Panc1 (cell line): Measurements from ENCODE around the gene KLHL11. TPM values are rescaled to one million over a fixed set of nuclear protein-coding genes. Genes with fewer than 3 reads are reported as not detected.
"Not testable (repeated sequence)": the region's sequence is repeated elsewhere in the genome, so short reads cannot be mapped to it uniquely, and the experiment has no call there.

Source experiments
- ATAC-seq: fragments of 200-7000 bp; cut with Tn5 transposase; 2 replicates; pipeline ENCODE4 v1.9.1; 2020; ENCODE audit warnings: mild to moderate bottlenecking, moderate library complexity
- BruUV-seq: library from RNA; stranded (reverse); fragments of 400-500 nt; replicated peaks from 2 replicates; lab custom pipeline; 2021; lab: Mats Ljungman, UMichigan
- CTCF ChIA-PET: fragments of 300-600 bp; sonication (Branson Sonifier 250); formaldehyde crosslinking; loops from one replicate; lab custom pipeline; 2022; ENCODE audit warnings: antibody characterized with exemption; lab: Charles Lee
- POLR2A ChIA-PET: fragments of 300-600 bp; sonication (Branson Sonifier 250); formaldehyde crosslinking; loops from one replicate; lab custom pipeline; 2022; ENCODE audit warnings: antibody characterized with exemption; lab: Charles Lee
- DNase-seq: peaks from one replicate; pipeline ENCODE4 v3.0.0-alpha.2; 2010; ENCODE audit warnings: low read depth, low spot score
- H3K27ac ChIP-seq: 2 replicates; pipeline ENCODE4 v1.5.1; 2011; ENCODE audit warnings: mild to moderate bottlenecking, low read length, inconsistent platforms
- H3K27me3 ChIP-seq: fragments of 200-500 bp; sonication (Bioruptor generic); 2 replicates; pipeline ENCODE4 v1.6.0; 2014; ENCODE audit warnings: low read length, inconsistent platforms; ENCODE audit not compliant: control insufficient read depth, insufficient read depth
- H3K36me3 ChIP-seq: fragments of 200-500 bp; sonication (Bioruptor generic); 2 replicates; pipeline ENCODE4 v1.5.1; 2014; ENCODE audit warnings: inconsistent platforms, mild to moderate bottlenecking, low read length, moderate library complexity; ENCODE audit not compliant: control insufficient read depth, insufficient read depth
- H3K4me1 ChIP-seq: 2 replicates; pipeline ENCODE4 v1.5.1; 2011; ENCODE audit warnings: inconsistent platforms, mild to moderate bottlenecking, low read length, moderate library complexity; ENCODE audit not compliant: control insufficient read depth, insufficient read depth
- H3K4me3 ChIP-seq, 2 experiments: 2 replicates each; pipeline ENCODE4 v1.5.1; 2011 to 2012; ENCODE audit warnings: low read depth in 2 of 2, low read length in 2 of 2, mild to moderate bottlenecking in 2 of 2, inconsistent platforms in 1 of 2, moderate library complexity in 1 of 2
- H3K9me3 ChIP-seq: fragments of 200-500 bp; sonication (Bioruptor generic); 2 replicates; pipeline ENCODE4 v1.5.1; 2014; ENCODE audit warnings: low read depth, mild to moderate bottlenecking, inconsistent platforms, low read length, moderate library complexity; ENCODE audit not compliant: control insufficient read depth, insufficient read depth
- CTCF ChIP-seq: fragments of 450-650 bp; IDR thresholded peaks from 2 replicates; pipeline ENCODE4 v1.5.1; 2017; ENCODE audit warnings: mild to moderate bottlenecking
- POLR2AphosphoS5 ChIP-seq: IDR thresholded peaks from 2 replicates; pipeline ENCODE4 v1.6.1; 2012; ENCODE audit warnings: mild to moderate bottlenecking, low read depth, low read length, moderate library complexity
- TCF7L2 ChIP-seq: IDR thresholded peaks from 2 replicates; pipeline ENCODE4 v1.6.1; 2011; ENCODE audit warnings: mild to moderate bottlenecking, low read depth, low read length, inconsistent platforms
- in situ Hi-C: cut with HindIII; loops from 2 replicates; pipeline ENCODE4 v1.10.0; 2016; ENCODE audit warnings: low sequenced_read_pairs, low pct_unique_long_range_greater_than_20kb
- intact Hi-C: fragments of 100-400 bp; cut with micrococcal nuclease; formaldehyde crosslinking; loops from one replicate; pipeline ENCODE4 v1.10.0; 2022; ENCODE audit not compliant: unreplicated experiment
- total RNA-seq: library from RNA; stranded (reverse); gene quantifications from one replicate; pipeline ENCODE4 v1.2.1, GENCODE V29; 2021; ENCODE audit not compliant: unreplicated experiment

Gene KLHL11
- total RNA-seq, 1 experiment from 2014 or later, result 12.5 TPM

GRCh38 chr17:41835800-41836549 is 29.2 kb downstream of the KLHL11 start, which contains the start of gene NT5C3B:
Gene NT5C3B, minus strand, starts transcription at chr17:41836232. Its CDS starts 39 bp downstream, at chr17:41836193.
- Histone ChIP-seq H3K4me3 (peak within 1 kb of the TSS; percentile 75 to 88), H3K27me3 (no peaks in the 10 kb centered on the region), H3K27ac (peak within 1 kb of the TSS; percentile 89), H3K4me1 (peaks cover 7% of the 10 kb centered on the region), H3K36me3 (no peaks in the 10 kb centered on the region), H3K9me3 (no peaks in the 10 kb centered on the region)
- ChIA-PET POLR2A (no interaction called here), CTCF (no interaction called here)
- DNase-seq, result no peak
- ATAC-seq, result peak; percentile 97
- BruUV-seq, result no TSS peak
- intact Hi-C loops (no loop called here), in situ Hi-C loops (no loop called here)
- TF ChIP-seq POLR2AphosphoS5 (peak; percentile 49; the same call in 1 of the 2 replicates), CTCF (no peak), TCF7L2 (no peak)

GRCh38 chr17:41835214-41835799 is 29.9 kb downstream of the KLHL11 start:
- no peaks in the 10 kb centered on the region for H3K9me3 ChIP-seq
- in situ Hi-C loops (no loop called here), intact Hi-C loops (no loop called here)
- peak; percentile 60 for ATAC-seq
- ChIA-PET POLR2A (no interaction called here), CTCF (no interaction called here)
- H3K27ac ChIP-seq, result peak overlapping the region; percentile 89
- BruUV-seq, result no TSS peak
- H3K36me3 ChIP-seq, result no peaks in the 10 kb centered on the region
- H3K4me1 ChIP-seq, result peaks cover 7% of the 10 kb centered on the region
- no peak for DNase-seq
- TF ChIP-seq TCF7L2, result no peak
- H3K27me3 ChIP-seq, result no peaks in the 10 kb centered on the region
- peak overlapping the region; percentile 75 to 88 for H3K4me3 ChIP-seq

DNA sequence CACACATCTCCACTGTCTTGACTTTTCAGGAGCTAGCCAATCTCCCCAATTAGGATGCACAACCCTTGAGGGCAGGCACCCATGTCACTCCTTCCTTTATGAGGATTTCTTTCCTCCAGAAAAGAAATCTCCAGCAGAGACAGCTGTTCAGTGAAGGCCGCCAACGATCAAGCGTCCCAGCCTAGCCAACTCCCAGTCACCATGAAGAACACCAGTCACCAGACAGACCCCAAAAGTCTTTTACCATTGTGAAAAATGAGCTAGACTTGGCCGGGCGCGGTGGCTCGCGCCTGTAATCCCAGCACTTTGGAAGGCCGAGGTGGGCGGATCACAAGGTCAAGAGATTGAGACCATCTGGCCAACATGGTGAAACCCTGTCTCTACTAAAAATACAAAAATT is 35.3 kb downstream of the KLHL11 start:
- H3K9me3 ChIP-seq, BruUV-seq, in situ Hi-C loops, DNase-seq, ATAC-seq, H3K36me3 ChIP-seq, H3K4me3 ChIP-seq, H3K27me3 ChIP-seq, intact Hi-C loops, H3K27ac ChIP-seq, H3K4me1 ChIP-seq: not testable (repeated sequence)
- CTCF ChIA-PET, result interaction anchor here (0.6 kb wide), 1 partner anchor 20 kb away, joined by 11 read pairs; no protein-coding TSS in a partner anchor
- POLR2A ChIA-PET, result interaction anchor here (0.5 to 0.6 kb wide), 2 partner anchors 14 to 1486 kb away, joined by 3 to 20 read pairs; no protein-coding TSS in a partner anchor
